H1 (cell line): Measurements from ENCODE around the gene CCDC7. TPM values are rescaled to one million over a fixed set of nuclear protein-coding genes. Genes with fewer than 3 reads are reported as not detected.

ENCODE experiments used
- CTCF ChIA-PET: fragments of 300-600 bp; sonication (Branson Sonifier 250); formaldehyde crosslinking; loops from one replicate; lab custom pipeline; 2021; ENCODE audit not compliant: partially characterized antibody; lab: Charles Lee
- POLR2A ChIA-PET: fragments of 300-600 bp; sonication (Branson Sonifier 250); formaldehyde crosslinking; loops from one replicate; lab custom pipeline; 2021; ENCODE audit warnings: inconsistent platforms; ENCODE audit not compliant: partially characterized antibody; lab: Charles Lee
- DNase-seq, 2 experiments: peaks; one replicate each; pipeline versions ENCODE4 v3.0.0 to v3.0.0-alpha.2; 2010 to 2022; ENCODE audit warnings: low spot score in 2 of 2, low read depth in 1 of 2, mixed read lengths in 1 of 2
- FAIRE-seq: peaks from 2 replicates; lab custom pipeline; 2011; peaks lifted over from hg19 to GRCh38; lab: Jason Lieb, UNC
- H2AFZ ChIP-seq: 2 replicates; pipeline ENCODE4 v1.8.1; 2012; ENCODE audit warnings: low read length, inconsistent platforms
- H2AK5ac ChIP-seq: 2 replicates; pipeline ENCODE4 v1.6.1; 2013; ENCODE audit warnings: low read depth, low read length
- H2BK120ac ChIP-seq: replicated peaks from 2 replicates; pipeline ENCODE3; 2013; ENCODE audit warnings: low read depth, low read length, inconsistent platforms
- H2BK12ac ChIP-seq: 2 replicates; pipeline ENCODE4 v1.6.1; 2013; ENCODE audit warnings: low read depth, low read length
- H2BK15ac ChIP-seq: 2 replicates; pipeline ENCODE4 v1.6.1; 2013; ENCODE audit warnings: low read length
- H2BK20ac ChIP-seq: 2 replicates; pipeline ENCODE4 v1.6.1; 2013; ENCODE audit warnings: low read length
- H2BK5ac ChIP-seq: 2 replicates; pipeline ENCODE4 v1.6.1; 2013; ENCODE audit warnings: low read depth, low read length
- H3K14ac ChIP-seq: 2 replicates; pipeline ENCODE4 v1.6.1; 2013; ENCODE audit warnings: inconsistent platforms; ENCODE audit not compliant: insufficient read length
- H3K18ac ChIP-seq: 2 replicates; pipeline ENCODE4 v1.6.1; 2013; ENCODE audit warnings: low read length; ENCODE audit errors: extremely low read depth
- H3K23ac ChIP-seq: 2 replicates; pipeline ENCODE4 v1.6.1; 2013; ENCODE audit warnings: inconsistent platforms; ENCODE audit not compliant: insufficient read length
- H3K23me2 ChIP-seq: 2 replicates; pipeline ENCODE4 v1.6.1; 2013; ENCODE audit warnings: low read depth, low read length
- H3K27ac ChIP-seq: 2 replicates; pipeline ENCODE4 v1.6.1; 2011; ENCODE audit warnings: low read depth, low read length, inconsistent platforms
- H3K27me3 ChIP-seq, 4 experiments: replicated peaks in 1 of 4; 1 replicate in 1 of 4; 2 replicates in 3 of 4; pipeline versions ENCODE4 v1.6.1 to v1.8.1; 2011 to 2013; ENCODE audit warnings: low read length in 3 of 4, mild to moderate bottlenecking in 3 of 4, inconsistent platforms in 2 of 4, mixed read lengths in 2 of 4, moderate library complexity in 1 of 4; ENCODE audit not compliant: control insufficient read depth in 3 of 4, insufficient read depth in 3 of 4; ENCODE audit errors: extremely low read depth in 1 of 4
- H3K36me3 ChIP-seq, 4 experiments: 2 replicates each; pipeline versions ENCODE4 v1.6.1 to v1.8.1; 2011 to 2013; ENCODE audit warnings: mild to moderate bottlenecking in 4 of 4, low read length in 3 of 4, moderate library complexity in 2 of 4, control low read depth in 1 of 4, inconsistent platforms in 1 of 4; ENCODE audit not compliant: insufficient read depth in 4 of 4, control insufficient read depth in 2 of 4
- H3K4ac ChIP-seq: replicated peaks from 2 replicates; pipeline ENCODE3; 2013; ENCODE audit warnings: low read length, low read depth, mixed read lengths, inconsistent platforms; ENCODE audit not compliant: insufficient read length
- H3K4me1 ChIP-seq, 4 experiments: replicated peaks in 1 of 4; 1 replicate in 1 of 4; 2 replicates in 3 of 4; pipeline versions ENCODE4 v1.6.1 to v1.8.1; 2011 to 2013; ENCODE audit warnings: low read length in 3 of 4, inconsistent platforms in 2 of 4, mixed read lengths in 1 of 4; ENCODE audit not compliant: insufficient read depth in 4 of 4, control insufficient read depth in 3 of 4
- H3K4me2 ChIP-seq, 2 experiments: 2 replicates each; pipeline versions ENCODE4 v1.6.1 to v1.8.1; 2011 to 2013; ENCODE audit warnings: low read depth in 2 of 2, low read length in 2 of 2, control low read depth in 1 of 2, inconsistent platforms in 1 of 2, mild to moderate bottlenecking in 1 of 2; ENCODE audit not compliant: insufficient read depth in 1 of 2
- H3K4me3 ChIP-seq, 4 experiments: fragments of 200-600, 300-600 bp in 1 of 4; sonication (generic), shearing (Covaris generic), sonication (Bioruptor Twin) in 1 of 4; 2 replicates each; pipeline versions ENCODE4 v1.5.1 to v1.8.1; 2011 to 2016; ENCODE audit warnings: low read length in 4 of 4, low read depth in 3 of 4, control low read depth in 2 of 4, inconsistent platforms in 2 of 4, mild to moderate bottlenecking in 2 of 4, mixed read lengths in 1 of 4, moderate library complexity in 1 of 4; ENCODE audit not compliant: insufficient read depth in 2 of 4; ENCODE audit errors: extremely low read depth in 1 of 4
- H3K56ac ChIP-seq: replicated peaks from 2 replicates; pipeline ENCODE3; 2013; ENCODE audit warnings: low read depth, mild to moderate bottlenecking, mixed read lengths, low read length, inconsistent platforms; ENCODE audit not compliant: insufficient read length
- H3K79me1 ChIP-seq: 2 replicates; pipeline ENCODE4 v1.6.1; 2013; ENCODE audit warnings: low read depth, low read length, control low read depth
- H3K79me2 ChIP-seq, 2 experiments: 2 replicates each; pipeline versions ENCODE4 v1.6.1 to v1.8.1; 2012 to 2013; ENCODE audit warnings: low read length in 2 of 2, mild to moderate bottlenecking in 2 of 2, inconsistent platforms in 1 of 2; ENCODE audit not compliant: insufficient read depth in 2 of 2, control insufficient read depth in 1 of 2
- H3K9ac ChIP-seq, 4 experiments: replicated peaks in 1 of 4; 1 replicate in 1 of 4; 2 replicates in 3 of 4; pipeline versions ENCODE4 v1.6.1 to v1.8.1; 2011 to 2013; ENCODE audit warnings: low read depth in 3 of 4, low read length in 3 of 4, control low read depth in 2 of 4, mild to moderate bottlenecking in 2 of 4, moderate library complexity in 2 of 4, inconsistent platforms in 1 of 4; ENCODE audit errors: extremely low read depth in 1 of 4
- H3K9me3 ChIP-seq, 2 experiments: 2 replicates each; pipeline versions ENCODE4 v1.6.1 to v1.8.1; 2012 to 2013; ENCODE audit warnings: mild to moderate bottlenecking in 2 of 2, moderate library complexity in 2 of 2, control low read depth in 1 of 2, inconsistent platforms in 1 of 2, low read depth in 1 of 2, low read length in 1 of 2, mixed read lengths in 1 of 2; ENCODE audit not compliant: insufficient read depth in 2 of 2
- H4K20me1 ChIP-seq, 2 experiments: replicated peaks in 1 of 2; 2 replicates each; pipeline versions ENCODE3 to v1.8.1; 2011 to 2013; ENCODE audit warnings: inconsistent platforms in 2 of 2, low read length in 2 of 2, mild to moderate bottlenecking in 1 of 2; ENCODE audit not compliant: insufficient read depth in 2 of 2, control insufficient read depth in 1 of 2
- H4K5ac ChIP-seq: 2 replicates; pipeline ENCODE4 v1.6.1; 2013; ENCODE audit warnings: low read length, low read depth, mixed read lengths, inconsistent platforms; ENCODE audit not compliant: insufficient read length
- H4K8ac ChIP-seq: 2 replicates; pipeline ENCODE4 v1.8.0; 2013; ENCODE audit warnings: mild to moderate bottlenecking, moderate library complexity, low read length, inconsistent platforms; ENCODE audit not compliant: insufficient read depth; ENCODE audit errors: extremely low read depth
- H4K91ac ChIP-seq: replicated peaks from 2 replicates; pipeline ENCODE3; 2013; ENCODE audit warnings: low read length, mixed read lengths, inconsistent platforms; ENCODE audit not compliant: insufficient read length
- BACH1 ChIP-seq: IDR thresholded peaks from 2 replicates; pipeline ENCODE4 v1.6.1; 2012; ENCODE audit warnings: low read length, improper control_type of control experiment
- CHD1 ChIP-seq: IDR thresholded peaks from 2 replicates; pipeline ENCODE4 v1.6.1; 2012; ENCODE audit warnings: low read depth, low read length, improper control_type of control experiment
- CTBP2 ChIP-seq: IDR thresholded peaks from 2 replicates; pipeline ENCODE4 v1.7.0; 2011; ENCODE audit warnings: borderline replicate concordance, mild to moderate bottlenecking, moderate library complexity, mixed read lengths, low read length; ENCODE audit not compliant: insufficient read depth, insufficient read length
- EZH2 ChIP-seq: fragments of 200-600 bp; sonication (generic); IDR thresholded peaks from 2 replicates; pipeline ENCODE4 v1.7.1; 2012; ENCODE audit warnings: low read depth, mild to moderate bottlenecking, moderate library complexity, low read length, inconsistent platforms; ENCODE audit not compliant: severe bottlenecking
- HDAC6 ChIP-seq: IDR thresholded peaks from one replicate; pipeline ENCODE4 v1.7.1; 2012; ENCODE audit warnings: low read depth, mild to moderate bottlenecking, inconsistent platforms, low read length, moderate library complexity
- PHF8 ChIP-seq: fragments of 200-600 bp; sonication (generic); conservative IDR thresholded peaks from 2 replicates; pipeline ENCODE4 v1.7.1; 2012; ENCODE audit warnings: low read depth, mild to moderate bottlenecking, inconsistent platforms, low read length, moderate library complexity
- POU5F1 ChIP-seq: IDR thresholded peaks from 2 replicates; pipeline ENCODE4 v1.6.1; 2011; ENCODE audit warnings: low read depth, mild to moderate bottlenecking, low read length, moderate library complexity
- SIN3A ChIP-seq, 2 experiments: IDR thresholded peaks in 1 of 2; conservative IDR thresholded peaks in 1 of 2; 2 replicates each; pipeline ENCODE4 v1.6.1; 2011 to 2012; ENCODE audit warnings: low read length in 2 of 2, improper control_type of control experiment in 1 of 2, low read depth in 1 of 2, mild to moderate bottlenecking in 1 of 2
- SIRT6 ChIP-seq: IDR thresholded peaks from one replicate; pipeline ENCODE4 v1.7.1; 2012; ENCODE audit warnings: low read length, inconsistent platforms
- SP2 ChIP-seq: IDR thresholded peaks from 2 replicates; pipeline ENCODE4 v1.6.1; 2012; ENCODE audit warnings: mild to moderate bottlenecking, low read length, inconsistent platforms
- TCF12 ChIP-seq: IDR thresholded peaks from 2 replicates; pipeline ENCODE4 v1.6.1; 2011; ENCODE audit warnings: low read depth, mild to moderate bottlenecking, low read length
- WGBS, 2 experiments: shearing (Covaris generic) in 1 of 2; methylation state at CpG; one replicate each; pipeline versions ENCODE4 v1.1.6 to v1.1.7; 2013 to 2015; ENCODE audit warnings: low lambda C conversion rate in 2 of 2, mixed read lengths in 2 of 2, inconsistent platforms in 1 of 2, low coverage in 1 of 2, missing lambda C conversion rate in 1 of 2; ENCODE audit not compliant: insufficient replicate concordance in 2 of 2, insufficient coverage in 1 of 2, insufficient read length in 1 of 2; ENCODE audit errors: extremely low coverage in 1 of 2, missing lambda C conversion rate in 1 of 2; 5-methylcytosine and 5-hydroxymethylcytosine counted together
- polyA plus RNA-seq, 7 experiments: library from polyadenylated mRNA; depleted of rRNA in 3 of 7; stranded (reverse) in 5 of 7; unstranded in 2 of 7; fragments of >200 nt in 5 of 7; fragments of 200-250 nt in 2 of 7; gene quantifications; 1 replicate in 5 of 7; 2 replicates in 1 of 7; 4 replicates in 1 of 7; pipeline versions ENCODE4 v1.2.1 to v1.2.3, GENCODE V29; 2011 to 2013; ENCODE audit warnings: missing spikeins in 2 of 7, mixed read lengths in 2 of 7
- total RNA-seq: library from RNA; stranded (reverse); fragmentation: NEBNext Ultra II Directional; extraction: Animal tissue kit (Norgen Biotek cat#: 25700); gene quantifications from 2 replicates; pipeline ENCODE4 v1.2.1, GENCODE V29; 2021

CCDC7 gene
- total and polyA plus RNA-seq, 2 of the 8 experiments (the other 6 are each of a cell fraction or from before 2014, with no cell fraction given): 0.18 to 0.74 TPM

GRCh38 chr10:32417911-32418547 lies 27.9 kb upstream of the CCDC7 start:
- WGBS, 2 experiments: 46% methylated on average over 2 of the region's 2 CpGs; no CpG with 5 or more reads in 1 of the 2 experiments
- Histone ChIP-seq H3K27ac (no peak overlapping the region), H2BK12ac (no peak overlapping the region), H2BK15ac (no peak overlapping the region), H3K9ac (no peak overlapping the region), H3K14ac (no peak overlapping the region), H3K36me3 (no peaks in the 10 kb centered on the region), H2AK5ac (no peak overlapping the region), H2AFZ (0 out of 2 replicates have a peak overlapping the region, but pooled peaks have one; percentile 38), H3K56ac (no peak overlapping the region), H3K4me3 (no peak overlapping the region), H2BK5ac (no peak overlapping the region), H4K5ac (no peak overlapping the region), H2BK120ac (no peak overlapping the region), H3K23ac (no peak overlapping the region), H4K91ac (no peak overlapping the region), H3K79me1 (no peaks in the 10 kb centered on the region), H3K4me2 (no peak overlapping the region), H4K8ac (no peak overlapping the region), H3K27me3 (no peaks in the 10 kb centered on the region), H4K20me1 (no peaks in the 10 kb centered on the region), H3K4ac (no peak overlapping the region), H2BK20ac (no peak overlapping the region), H3K4me1 (0 out of 7 replicates have a peak, but pooled peaks cover 0 to 2% (median 0%) of the 10 kb centered on the region in 4 experiments), H3K79me2 (no peaks in the 10 kb centered on the region), H3K23me2 (no peaks in the 10 kb centered on the region), H3K9me3 (peaks cover 3 to 7% of the 10 kb centered on the region in 2 experiments; a peak in 2 of 4 replicates), H3K18ac (no peak overlapping the region)
- FAIRE-seq (no peak), DNase-seq (no peak)
- CTCF ChIA-PET: no interaction called here
- TF ChIP-seq BACH1: no peak
- no peak for TF ChIP-seq POU5F1
- TF ChIP-seq SIRT6: no peak
- TF ChIP-seq PHF8: no peak
- TF ChIP-seq SIN3A (conservative IDR thresholded peaks at IDR 0.05 in 1 of 2, IDR thresholded peaks at IDR 0.05 in 1 of 2; ENCODE audit: low read depth in 1 of 2, low read length in 2 of 2): no peak
- no peak for TF ChIP-seq CTBP2
- no peak for TF ChIP-seq CHD1
- no peak for TF ChIP-seq HDAC6
- TF ChIP-seq SP2: no peak
- TF ChIP-seq EZH2: no peak
- TF ChIP-seq TCF12: no peak
- POLR2A ChIA-PET: no interaction called here
